Retinal pigment epithelial cell (primary cell): ENCODE results near the gene ZIK1.

Source experiments
- DNase-seq: peaks from one replicate; pipeline ENCODE4 v3.0.0-alpha.2; 2010; ENCODE audit warnings: low read depth
- H3K4me3 ChIP-seq: 2 replicates; pipeline ENCODE4 v1.5.1; 2011; ENCODE audit warnings: mild to moderate bottlenecking, low read length, control low read depth, moderate library complexity
- TF ChIP-seq, protein P1 (sequence below): conservative IDR thresholded peaks from 2 replicates; pipeline ENCODE4 v1.5.1; 2011; ENCODE audit warnings: low read depth, low read length, control low read depth, inconsistent platforms

Gene ZIK1

GRCh38 chr19:57578487-57579205 is 5.3 kb upstream of the ZIK1 start, which contains the start of gene ZNF416:
ZNF416 (minus strand) TSS chr19:57578911; CDS start chr19:57578704, 207 bp downstream.
- H3K4me3 ChIP-seq: peak within 1 kb of the TSS; percentile 75
- DNase-seq: peak; percentile 92
- TF ChIP-seq, protein P1, sequence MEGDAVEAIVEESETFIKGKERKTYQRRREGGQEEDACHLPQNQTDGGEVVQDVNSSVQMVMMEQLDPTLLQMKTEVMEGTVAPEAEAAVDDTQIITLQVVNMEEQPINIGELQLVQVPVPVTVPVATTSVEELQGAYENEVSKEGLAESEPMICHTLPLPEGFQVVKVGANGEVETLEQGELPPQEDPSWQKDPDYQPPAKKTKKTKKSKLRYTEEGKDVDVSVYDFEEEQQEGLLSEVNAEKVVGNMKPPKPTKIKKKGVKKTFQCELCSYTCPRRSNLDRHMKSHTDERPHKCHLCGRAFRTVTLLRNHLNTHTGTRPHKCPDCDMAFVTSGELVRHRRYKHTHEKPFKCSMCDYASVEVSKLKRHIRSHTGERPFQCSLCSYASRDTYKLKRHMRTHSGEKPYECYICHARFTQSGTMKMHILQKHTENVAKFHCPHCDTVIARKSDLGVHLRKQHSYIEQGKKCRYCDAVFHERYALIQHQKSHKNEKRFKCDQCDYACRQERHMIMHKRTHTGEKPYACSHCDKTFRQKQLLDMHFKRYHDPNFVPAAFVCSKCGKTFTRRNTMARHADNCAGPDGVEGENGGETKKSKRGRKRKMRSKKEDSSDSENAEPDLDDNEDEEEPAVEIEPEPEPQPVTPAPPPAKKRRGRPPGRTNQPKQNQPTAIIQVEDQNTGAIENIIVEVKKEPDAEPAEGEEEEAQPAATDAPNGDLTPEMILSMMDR: peak; percentile 22

GRCh38 chr19:57583104-57583520 is 833 bp upstream of the ZIK1 start:
- no peak overlapping the region for H3K4me3 ChIP-seq
- TF ChIP-seq, protein P1: no peak

DNA sequence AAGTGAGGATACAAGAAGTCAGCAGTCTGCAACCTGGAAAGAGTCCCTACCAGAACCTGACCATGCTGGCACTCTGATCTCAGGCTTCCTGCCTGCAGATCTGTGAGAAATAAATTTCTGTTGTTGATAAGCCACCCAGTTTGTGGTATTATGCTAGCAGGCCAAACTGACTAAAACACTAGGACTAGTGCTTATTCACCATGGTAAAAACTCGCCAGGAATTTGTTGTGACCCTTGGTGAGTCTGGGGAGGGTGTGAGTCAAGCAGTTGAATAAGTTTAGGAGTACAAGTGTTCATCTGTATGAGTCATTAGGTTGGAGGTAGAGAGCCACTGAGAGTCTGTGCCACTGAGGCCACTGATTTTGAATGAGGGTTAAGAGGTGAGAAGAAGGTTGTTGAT is 3.6 kb downstream of the ZIK1 start:
- TF ChIP-seq, protein P1: no peak
- no peak for DNase-seq
- H3K4me3 ChIP-seq: no peak overlapping the region

More at GRCh38 chr19:57583104-57583520, 833 bp upstream of the ZIK1 start:
- no peak for DNase-seq

DNA sequence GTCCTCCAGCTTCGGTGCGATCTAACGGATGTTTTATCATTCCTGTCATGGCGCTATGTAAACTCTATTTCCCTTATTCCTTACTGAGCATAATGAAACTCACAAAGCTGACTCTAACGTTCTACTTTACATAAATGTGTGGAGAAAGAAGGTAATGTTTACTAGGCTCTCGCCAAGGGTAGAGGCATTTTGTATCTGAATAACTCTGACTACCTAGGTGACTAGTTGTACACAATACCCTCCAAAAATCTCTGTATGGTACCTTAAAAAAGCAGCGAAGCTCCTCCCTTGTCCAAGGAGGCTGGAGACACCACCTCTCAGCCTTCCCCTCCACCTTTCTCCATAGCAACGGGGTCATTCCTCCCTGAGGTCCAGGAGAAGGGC is 15.4 kb downstream of the ZIK1 start:
- H3K4me3 ChIP-seq: peak overlapping the region; percentile 81
- no peak for DNase-seq
- TF ChIP-seq, protein P1: no peak

- peak within 1 kb of the TSS; percentile 81 for H3K4me3 ChIP-seq
These were observed 15.9 kb downstream of the ZIK1 start, which contains the start of gene ZNF530 for GRCh38 chr19:57599761-57600383. ZNF530 (plus strand) TSS chr19:57599885; CDS start chr19:57604346, 4,461 bp downstream.

GRCh38 chr19:57606931-57607330 is 23.0 kb downstream of the ZIK1 start:
- TF ChIP-seq, protein P1: no peak
- no peak for DNase-seq
- no peak overlapping the region for H3K4me3 ChIP-seq

More at GRCh38 chr19:57599761-57600383, 15.9 kb downstream of the ZIK1 start, which contains the start of gene ZNF530:
- TF ChIP-seq, protein P1: no peak
- DNase-seq: peak; percentile 65
